Vagina (tissue), 2 donors: ENCODE data around the gene PPP2R2C. TPM values are rescaled to one million over a fixed set of nuclear protein-coding genes. Genes with fewer than 3 reads are reported as not detected.
A peak's percentile ranks its signal among the peaks of the same experiment; 100 is the strongest.

ENCODE experiments used
- DNase-seq, 2 donors: peaks; one replicate each; pipeline ENCODE4 v3.0.0-alpha.2; 2017; ENCODE audit errors: extremely low spot score in 2 of 2
- H3K27ac ChIP-seq: fragments of 200-600 bp; sonication (generic); one replicate; pipeline ENCODE4 v1.5.1; 2019
- H3K27me3 ChIP-seq: fragments of 200-600 bp; sonication (generic); one replicate; pipeline ENCODE4 v1.5.1; 2019
- H3K36me3 ChIP-seq, 2 donors: fragments of 200-600 bp; sonication (generic); one replicate each; pipeline ENCODE4 v1.5.1; 2017 to 2019
- H3K4me1 ChIP-seq: fragments of 200-600 bp; sonication (generic); one replicate; pipeline ENCODE4 v1.5.1; 2019
- H3K4me3 ChIP-seq, 2 donors: fragments of 200-600 bp; sonication (generic); 1 replicate in 1 of 2; 2 replicates in 1 of 2; pipeline ENCODE4 v1.5.1; 2016 to 2019
- H3K9me3 ChIP-seq: fragments of 200-600 bp; sonication (generic); one replicate; pipeline ENCODE4 v1.5.1; 2019
- POLR2A ChIP-seq, 2 donors: fragments of 450-650 bp; IDR thresholded peaks; one replicate each; pipeline ENCODE4 v1.6.1; 2017; ENCODE audit warnings: antibody characterized with exemption in 2 of 2, mild to moderate bottlenecking in 2 of 2, moderate library complexity in 2 of 2
- POLR2AphosphoS5 ChIP-seq, 2 donors: sonication (generic); formaldehyde crosslinking; IDR thresholded peaks; one replicate each; pipeline ENCODE4 v1.9.0; 2017; ENCODE audit warnings: antibody characterized with exemption in 2 of 2, mild to moderate bottlenecking in 2 of 2, low read depth in 1 of 2; ENCODE audit not compliant: insufficient read depth in 1 of 2
- intact Hi-C: fragments of 100-400 bp; cut with DNase I; formaldehyde crosslinking; loops from one replicate; pipeline ENCODE4 v1.15.1; 2023
- total RNA-seq: library from RNA; depleted of rRNA; stranded (reverse); fragments of >200 nt; gene quantifications from one replicate; pipeline ENCODE4 v1.2.3, GENCODE V29; 2016
- TF ChIP-seq, protein P1 (sequence below), 3 experiments: fragments of 450-650 bp in 2 of 3; fragments of 200-600 bp in 1 of 3; sonication (generic) in 1 of 3; IDR thresholded peaks; one replicate each; pipeline ENCODE4 v1.5.1; 2017 to 2019; ENCODE audit warnings: antibody characterized with exemption in 3 of 3, mild to moderate bottlenecking in 2 of 3, moderate library complexity in 2 of 3

Gene PPP2R2C
- total RNA-seq, 1 donor from 2014 or later = 17.2 TPM

GRCh38 chr4:6440506-6441201 lies 31.8 kb downstream of the PPP2R2C start:
- TF ChIP-seq POLR2A (IDR thresholded peaks at IDR 0.05) (no peak), POLR2AphosphoS5 (IDR thresholded peaks at IDR 0.05; ENCODE audit: insufficient read depth in 1 of 2, low read depth in 1 of 2) (no peak)
- TF ChIP-seq, protein P1, sequence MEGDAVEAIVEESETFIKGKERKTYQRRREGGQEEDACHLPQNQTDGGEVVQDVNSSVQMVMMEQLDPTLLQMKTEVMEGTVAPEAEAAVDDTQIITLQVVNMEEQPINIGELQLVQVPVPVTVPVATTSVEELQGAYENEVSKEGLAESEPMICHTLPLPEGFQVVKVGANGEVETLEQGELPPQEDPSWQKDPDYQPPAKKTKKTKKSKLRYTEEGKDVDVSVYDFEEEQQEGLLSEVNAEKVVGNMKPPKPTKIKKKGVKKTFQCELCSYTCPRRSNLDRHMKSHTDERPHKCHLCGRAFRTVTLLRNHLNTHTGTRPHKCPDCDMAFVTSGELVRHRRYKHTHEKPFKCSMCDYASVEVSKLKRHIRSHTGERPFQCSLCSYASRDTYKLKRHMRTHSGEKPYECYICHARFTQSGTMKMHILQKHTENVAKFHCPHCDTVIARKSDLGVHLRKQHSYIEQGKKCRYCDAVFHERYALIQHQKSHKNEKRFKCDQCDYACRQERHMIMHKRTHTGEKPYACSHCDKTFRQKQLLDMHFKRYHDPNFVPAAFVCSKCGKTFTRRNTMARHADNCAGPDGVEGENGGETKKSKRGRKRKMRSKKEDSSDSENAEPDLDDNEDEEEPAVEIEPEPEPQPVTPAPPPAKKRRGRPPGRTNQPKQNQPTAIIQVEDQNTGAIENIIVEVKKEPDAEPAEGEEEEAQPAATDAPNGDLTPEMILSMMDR (IDR thresholded peaks at IDR 0.05) = no peak
- no peaks in the 10 kb centered on the region for H3K36me3 ChIP-seq
- no peaks in the 10 kb centered on the region for H3K9me3 ChIP-seq
- H3K4me3 ChIP-seq = no peak overlapping the region
- H3K27ac ChIP-seq = no peak overlapping the region
- DNase-seq = no peak
- H3K4me1 ChIP-seq = peaks cover 22% of the 10 kb centered on the region
- intact Hi-C loops = no loop called here
- no peaks in the 10 kb centered on the region for H3K27me3 ChIP-seq

- intact Hi-C loops = no loop called here
- H3K36me3 ChIP-seq = no peaks in the 10 kb centered on the region
- no peaks in the 10 kb centered on the region for H3K9me3 ChIP-seq
- H3K4me1 ChIP-seq = peaks cover 21% of the 10 kb centered on the region
- TF ChIP-seq, protein P1 (IDR thresholded peaks at IDR 0.05) = no peak
- no peak for TF ChIP-seq POLR2AphosphoS5 (IDR thresholded peaks at IDR 0.05; ENCODE audit: insufficient read depth in 1 of 2, low read depth in 1 of 2)
- no peak for TF ChIP-seq POLR2A (IDR thresholded peaks at IDR 0.05)
- DNase-seq = no peak
- no peaks in the 10 kb centered on the region for H3K27me3 ChIP-seq
- H3K27ac ChIP-seq = no peak overlapping the region
- no peak overlapping the region for H3K4me3 ChIP-seq
Observed at GRCh38 chr4:6439120-6439762, 33.2 kb downstream of the PPP2R2C start.

GRCh38 chr4:6437826-6438238 lies 34.6 kb downstream of the PPP2R2C start:
- Histone ChIP-seq H3K9me3 (no peaks in the 10 kb centered on the region), H3K4me1 (peaks cover 21% of the 10 kb centered on the region), H3K27me3 (no peaks in the 10 kb centered on the region), H3K36me3 (no peaks in the 10 kb centered on the region), H3K27ac (no peak overlapping the region), H3K4me3 (no peak overlapping the region)
- TF ChIP-seq POLR2AphosphoS5 (IDR thresholded peaks at IDR 0.05; ENCODE audit: insufficient read depth in 1 of 2, low read depth in 1 of 2) = peak in 1 of 2 donors; percentile 53
- TF ChIP-seq POLR2A (IDR thresholded peaks at IDR 0.05) = no peak
- TF ChIP-seq, protein P1 (IDR thresholded peaks at IDR 0.05) = no peak
- intact Hi-C loops = no loop called here
- DNase-seq = no peak

GRCh38 chr4:6435010-6435409 lies 37.4 kb downstream of the PPP2R2C start:
- intact Hi-C loops = no loop called here
- H3K36me3 ChIP-seq = no peaks in the 10 kb centered on the region
- no peaks in the 10 kb centered on the region for H3K27me3 ChIP-seq
- TF ChIP-seq POLR2A (IDR thresholded peaks at IDR 0.05) = no peak
- TF ChIP-seq, protein P1 (IDR thresholded peaks at IDR 0.05) = no peak
- no peak for TF ChIP-seq POLR2AphosphoS5 (IDR thresholded peaks at IDR 0.05; ENCODE audit: insufficient read depth in 1 of 2, low read depth in 1 of 2)
- no peak overlapping the region for H3K4me3 ChIP-seq
- H3K9me3 ChIP-seq = no peaks in the 10 kb centered on the region
- DNase-seq = no peak
- no peak overlapping the region for H3K27ac ChIP-seq
- H3K4me1 ChIP-seq = peaks cover 21% of the 10 kb centered on the region

GRCh38 chr4:6430927-6431326 lies 41.5 kb downstream of the PPP2R2C start:
- no peaks in the 10 kb centered on the region for H3K4me1 ChIP-seq
- no peak overlapping the region for H3K27ac ChIP-seq
- DNase-seq = no peak
- intact Hi-C loops = no loop called here
- TF ChIP-seq POLR2AphosphoS5 (IDR thresholded peaks at IDR 0.05; ENCODE audit: insufficient read depth in 1 of 2, low read depth in 1 of 2) = no peak
- TF ChIP-seq POLR2A (IDR thresholded peaks at IDR 0.05) = no peak
- TF ChIP-seq, protein P1 (IDR thresholded peaks at IDR 0.05) = no peak
- H3K4me3 ChIP-seq = no peak overlapping the region
- H3K36me3 ChIP-seq = no peaks in the 10 kb centered on the region
- no peaks in the 10 kb centered on the region for H3K27me3 ChIP-seq
- H3K9me3 ChIP-seq = no peaks in the 10 kb centered on the region
